Esophagus squamous epithelium (tissue), 4 donors: ENCODE results near the gene TMPRSS15.

Experiments
- CTCF ChIP-seq, 6 experiments: fragments of 450-650 bp in 4 of 6; fragments of 200-600 bp in 2 of 6; sonication (generic) in 2 of 6; IDR thresholded peaks; one replicate each; pipeline ENCODE4 v1.5.1; 2016 to 2019; ENCODE audit warnings: antibody characterized with exemption in 6 of 6, mild to moderate bottlenecking in 4 of 6, moderate library complexity in 4 of 6
- POLR2A ChIP-seq, 4 donors: fragments of 450-650 bp; IDR thresholded peaks; one replicate each; pipeline ENCODE4 v1.6.1; 2017; ENCODE audit warnings: antibody characterized with exemption in 4 of 4, mild to moderate bottlenecking in 4 of 4, moderate library complexity in 3 of 4

GRCh38 chr21:18253221-18253620 lies 150.4 kb downstream of the TMPRSS15 start:
- TF ChIP-seq POLR2A (IDR thresholded peaks at IDR 0.05) (no peak), CTCF (IDR thresholded peaks at IDR 0.05) (no peak)
